HEK293 (cell line): ENCODE measurements around the gene SOX9.

Experiments
- CTCF ChIA-PET: fragments of 350-600 bp; formaldehyde crosslinking; extraction: SDS; loops from one replicate; lab custom pipeline; 2021; ENCODE audit warnings: antibody characterized with exemption; lab: Yijun Ruan, JAX
- POLR2A ChIA-PET: fragments of 300-600 bp; formaldehyde crosslinking; extraction: SDS; loops from one replicate; lab custom pipeline; 2020; ENCODE audit warnings: antibody characterized with exemption, inconsistent platforms; lab: Yijun Ruan, JAX
- H3K27ac ChIP-seq: fragments of 200-500 bp; sonication (Bioruptor generic); 2 replicates; pipeline ENCODE4 v1.5.1; 2014; ENCODE audit warnings: low read depth, low read length, control low read depth, inconsistent platforms; ENCODE audit errors: extremely low read depth
- H3K36me3 ChIP-seq, 2 experiments: fragments of 200-500 bp in 1 of 2; sonication (Bioruptor generic) in 1 of 2; 1 replicate in 1 of 2; 2 replicates in 1 of 2; pipeline ENCODE4 v1.5.1; 2014 to 2017; ENCODE audit warnings: inconsistent platforms in 2 of 2, low read length in 2 of 2; ENCODE audit not compliant: control insufficient read depth in 2 of 2, insufficient read depth in 1 of 2
- H3K4me1 ChIP-seq: fragments of 200-500 bp; sonication (Bioruptor generic); 2 replicates; pipeline ENCODE4 v1.5.1; 2014; ENCODE audit warnings: mild to moderate bottlenecking, low read length, inconsistent platforms; ENCODE audit not compliant: control insufficient read depth, insufficient read depth
- H3K4me3 ChIP-seq: 2 replicates; pipeline ENCODE4 v1.5.1; 2011; ENCODE audit warnings: low read depth, mild to moderate bottlenecking, control low read depth, low read length, moderate library complexity
- H3K9me3 ChIP-seq: fragments of 200-500 bp; sonication (Bioruptor generic); 2 replicates; pipeline ENCODE4 v1.5.1; 2014; ENCODE audit warnings: low read depth, low read length, inconsistent platforms; ENCODE audit not compliant: control insufficient read depth, insufficient read depth
- HOXC10 ChIP-seq: sonication (generic); formaldehyde crosslinking; IDR thresholded peaks from 2 replicates; pipeline ENCODE4 v1.8.1; 2023; ENCODE audit warnings: mild to moderate bottlenecking, missing genetic modification reagents
- KLF7 ChIP-seq: fragments of 450-650 bp; formaldehyde crosslinking; IDR thresholded peaks from 2 replicates; pipeline ENCODE4 v1.5.1; 2016; ENCODE audit warnings: missing biosample characterization, missing genetic modification characterization, borderline replicate concordance
- MEIS1 ChIP-seq: sonication (generic); formaldehyde crosslinking; IDR thresholded peaks from 2 replicates; pipeline ENCODE4 v1.8.1; 2022; ENCODE audit warnings: missing genetic modification reagents, mild to moderate bottlenecking, borderline replicate concordance
- MZF1 ChIP-seq: fragments of 450-650 bp; formaldehyde crosslinking; IDR thresholded peaks from 2 replicates; pipeline ENCODE4 v1.5.1; 2017; ENCODE audit warnings: missing biosample characterization, missing genetic modification characterization, borderline replicate concordance
- RBAK ChIP-seq: fragments of 450-650 bp; formaldehyde crosslinking; IDR thresholded peaks from 2 replicates; pipeline ENCODE4 v1.5.1; 2016; ENCODE audit warnings: missing biosample characterization, missing genetic modification characterization
- SCRT2 ChIP-seq: fragments of 450-650 bp; formaldehyde crosslinking; IDR thresholded peaks from 2 replicates; pipeline ENCODE4 v1.5.1; 2016; ENCODE audit warnings: missing biosample characterization, missing genetic modification characterization
- ZBTB17 ChIP-seq: fragments of 450-650 bp; formaldehyde crosslinking; IDR thresholded peaks from 2 replicates; pipeline ENCODE4 v1.5.1; 2016; ENCODE audit warnings: missing biosample characterization, missing genetic modification characterization
- ZBTB44 ChIP-seq: fragments of 450-650 bp; IDR thresholded peaks from 2 replicates; pipeline ENCODE4 v1.5.1; 2018; ENCODE audit warnings: missing biosample characterization, mild to moderate bottlenecking, missing genetic modification characterization
- ZBTB49 ChIP-seq: fragments of 450-650 bp; formaldehyde crosslinking; IDR thresholded peaks from 2 replicates; pipeline ENCODE4 v1.5.1; 2016; ENCODE audit warnings: missing biosample characterization, missing genetic modification characterization, low read depth
- ZEB2 ChIP-seq: fragments of 450-650 bp; formaldehyde crosslinking; IDR thresholded peaks from 2 replicates; pipeline ENCODE4 v1.5.1; 2016; ENCODE audit warnings: missing biosample characterization, missing genetic modification characterization
- ZIC2 ChIP-seq: fragments of 450-650 bp; formaldehyde crosslinking; IDR thresholded peaks from 2 replicates; pipeline ENCODE4 v1.5.1; 2016; ENCODE audit warnings: missing biosample characterization, missing genetic modification characterization
- ZNF10 ChIP-seq: fragments of 450-650 bp; formaldehyde crosslinking; IDR thresholded peaks from 2 replicates; pipeline ENCODE4 v1.5.1; 2017; ENCODE audit warnings: missing biosample characterization, missing genetic modification characterization
- ZNF132 ChIP-seq: fragments of 450-650 bp; formaldehyde crosslinking; IDR thresholded peaks from 2 replicates; pipeline ENCODE4 v1.5.1; 2017; ENCODE audit warnings: missing biosample characterization, missing genetic modification characterization, borderline replicate concordance
- ZNF391 ChIP-seq: fragments of 450-650 bp; formaldehyde crosslinking; IDR thresholded peaks from 2 replicates; pipeline ENCODE4 v1.5.1; 2016; ENCODE audit warnings: low read depth, missing biosample characterization, missing genetic modification characterization, borderline replicate concordance
- ZNF426 ChIP-seq: fragments of 450-650 bp; formaldehyde crosslinking; IDR thresholded peaks from 2 replicates; pipeline ENCODE4 v1.5.1; 2017; ENCODE audit warnings: missing biosample characterization, missing genetic modification characterization, mild to moderate bottlenecking, inconsistent platforms, moderate library complexity
- ZNF473 ChIP-seq: fragments of 450-650 bp; formaldehyde crosslinking; IDR thresholded peaks from 2 replicates; pipeline ENCODE4 v1.5.1; 2017; ENCODE audit warnings: missing biosample characterization, missing genetic modification characterization
- ZNF530 ChIP-seq: fragments of 450-650 bp; formaldehyde crosslinking; IDR thresholded peaks from 2 replicates; pipeline ENCODE4 v1.5.1; 2016; ENCODE audit warnings: low read depth, missing biosample characterization, missing genetic modification characterization
- ZNF596 ChIP-seq: fragments of 450-650 bp; IDR thresholded peaks from 2 replicates; pipeline ENCODE4 v1.5.0; 2018; ENCODE audit warnings: missing biosample characterization, mild to moderate bottlenecking, missing genetic modification characterization, moderate library complexity
- ZNF664 ChIP-seq: fragments of 450-650 bp; formaldehyde crosslinking; IDR thresholded peaks from 2 replicates; pipeline ENCODE4 v1.5.1; 2016; ENCODE audit warnings: missing biosample characterization, missing genetic modification characterization
- ZNF692 ChIP-seq: fragments of 450-650 bp; formaldehyde crosslinking; IDR thresholded peaks from 2 replicates; pipeline ENCODE4 v1.5.1; 2016; ENCODE audit warnings: missing biosample characterization, missing genetic modification characterization
- ZNF830 ChIP-seq: fragments of 450-650 bp; IDR thresholded peaks from 2 replicates; pipeline ENCODE4 v1.5.0; 2018; ENCODE audit warnings: missing biosample characterization, missing genetic modification characterization, low read depth, mild to moderate bottlenecking, moderate library complexity

SOX9 gene

GRCh38 chr17:72087876-72088275, 32.9 kb upstream of the SOX9 start:
- H3K9me3 ChIP-seq, result no peaks in the 10 kb centered on the region
- POLR2A ChIA-PET, result no interaction called here
- CTCF ChIA-PET, result no interaction called here
- H3K36me3 ChIP-seq, result no peaks in the 10 kb centered on the region
- no peak overlapping the region for H3K4me3 ChIP-seq
- H3K4me1 ChIP-seq, result no peaks in the 10 kb centered on the region
- peak; percentile 40; the same call in 1 of the 2 replicates for TF ChIP-seq SCRT2 (tag by site-specific recombination)
- peak; percentile 97 for TF ChIP-seq ZNF10
- TF ChIP-seq ZNF426 (tag by site-specific recombination), result no peak
- peak; percentile 34; the same call in 1 of the 2 replicates for TF ChIP-seq MZF1
- no peak overlapping the region for H3K27ac ChIP-seq

GRCh38 chr17:72089453-72089987, 31.3 kb upstream of the SOX9 start:
- Histone ChIP-seq H3K4me3 (no peak overlapping the region), H3K9me3 (no peaks in the 10 kb centered on the region), H3K4me1 (no peaks in the 10 kb centered on the region), H3K36me3 (no peaks in the 10 kb centered on the region), H3K27ac (no peak overlapping the region)
- CTCF ChIA-PET, result no interaction called here
- POLR2A ChIA-PET, result no interaction called here
- TF ChIP-seq HOXC10 (CRISPR knock-in tag) (no peak), ZNF830 (tag by site-specific recombination) (no peak), ZNF664 (tag by site-specific recombination) (no peak), ZNF132 (no peak), ZBTB44 (tag by site-specific recombination) (no peak), ZBTB49 (tag by site-specific recombination) (no peak), RBAK (tag by site-specific recombination) (no peak), ZNF692 (tag by site-specific recombination) (no peak), ZNF530 (tag by site-specific recombination) (no peak), ZIC2 (tag by site-specific recombination) (no peak), ZNF596 (tag by site-specific recombination) (no peak), MEIS1 (CRISPR knock-in tag) (no peak), ZNF473 (tag by site-specific recombination) (no peak), ZNF391 (tag by site-specific recombination) (no peak), ZBTB17 (tag by site-specific recombination) (no peak), KLF7 (tag by site-specific recombination) (no peak), ZEB2 (tag by site-specific recombination) (no peak)
